Hindlimb muscle (tissue), 1 donor: Measurements from ENCODE around the gene OR1J2. TPM values are rescaled to one million over a fixed set of nuclear protein-coding genes. Genes with fewer than 3 reads are reported as not detected.
"Not testable (repeated sequence)": the region's sequence is repeated elsewhere in the genome, so short reads cannot be mapped to it uniquely, and the experiment has no call there.

Experiments
- DNase-seq: peaks from one replicate; pipeline ENCODE4 v3.0.0-alpha.2; 2013
- polyA plus RNA-seq: library from polyadenylated mRNA; unstranded; fragments of 120-200 nt; gene quantifications from one replicate; pipeline ENCODE4 v1.2.1, GENCODE V29; 2013; ENCODE audit not compliant: insufficient read length

Gene OR1J2
- not detected for polyA plus RNA-seq

GRCh38 chr9:122510502-122510901, at the start of gene OR1J2:
TSS of gene OR1J2 (plus strand) at chr9:122510802. CDS start at chr9:122510802, 0 bp downstream.
- no peak for DNase-seq

GRCh38 chr9:122463828-122464632, 46.6 kb upstream of the OR1J2 start:
- no peak for DNase-seq

GRCh38 chr9:122464633-122465567, 45.7 kb upstream of the OR1J2 start:
- peak; percentile 49 for DNase-seq

GRCh38 chr9:122466456-122466855, 44.1 kb upstream of the OR1J2 start:
- DNase-seq, result no peak

- no peak for DNase-seq
These were observed 41.9 kb upstream of the OR1J2 start for GRCh38 chr9:122468735-122469134.

GRCh38 chr9:122474561-122474960, 36.0 kb upstream of the OR1J2 start:
- DNase-seq, result no peak

GRCh38 chr9:122475717-122476116, 34.9 kb upstream of the OR1J2 start:
- DNase-seq, result no peak

- no peak for DNase-seq
These were observed 33.3 kb upstream of the OR1J2 start for GRCh38 chr9:122477346-122477745.

- no peak for DNase-seq
These were observed 32.8 kb upstream of the OR1J2 start, which contains the start of gene OR1J1 for GRCh38 chr9:122477826-122478225. TSS of gene OR1J1 (minus strand) at chr9:122477926. CDS start at chr9:122477926, 0 bp downstream.

- no peak for DNase-seq
These were observed 31.5 kb upstream of the OR1J2 start for GRCh38 chr9:122479062-122479461.

GRCh38 chr9:122498883-122499288, 11.7 kb upstream of the OR1J2 start:
- peak; percentile 0 for DNase-seq

- DNase-seq, result no peak
These were observed 3.6 kb upstream of the OR1J2 start for GRCh38 chr9:122506964-122507363.

- no peak for DNase-seq
These were observed 7.6 kb downstream of the OR1J2 start for GRCh38 chr9:122518226-122518625.

- DNase-seq, result no peak
These were observed 8.2 kb downstream of the OR1J2 start, which contains the start of gene OR1J4 for GRCh38 chr9:122518841-122519240. TSS of gene OR1J4 (plus strand) at chr9:122519141. CDS start at chr9:122519141, 0 bp downstream.

- DNase-seq, result no peak
These were observed 8.8 kb downstream of the OR1J2 start for GRCh38 chr9:122519376-122519775.

GRCh38 chr9:122526602-122527001, 16.0 kb downstream of the OR1J2 start:
- DNase-seq, result no peak

- no peak for DNase-seq
These were observed 16.6 kb downstream of the OR1J2 start, which contains the start of gene OR1N1 for GRCh38 chr9:122527193-122527592. TSS of gene OR1N1 (minus strand) at chr9:122527293. CDS start at chr9:122527293, 0 bp downstream.

- DNase-seq, result not testable (repeated sequence)
These were observed 20.6 kb downstream of the OR1J2 start for GRCh38 chr9:122531157-122531556.

GRCh38 chr9:122536134-122536533, 25.5 kb downstream of the OR1J2 start:
- DNase-seq, result no peak

- not testable (repeated sequence) for DNase-seq
These were observed 26.5 kb downstream of the OR1J2 start for GRCh38 chr9:122537066-122537465.

- no peak for DNase-seq
These were observed 28.2 kb downstream of the OR1J2 start for GRCh38 chr9:122538757-122539156.

GRCh38 chr9:122546196-122546595, 35.6 kb downstream of the OR1J2 start:
- no peak for DNase-seq

GRCh38 chr9:122551371-122551770, 40.8 kb downstream of the OR1J2 start:
- DNase-seq, result no peak
